GM12878 (cell line): ENCODE data around the gene SYNPO2L. TPM values are rescaled to one million over a fixed set of nuclear protein-coding genes. Genes with fewer than 3 reads are reported as not detected.

Experiments used
- BACH1 ChIP-seq: fragments of 450-650 bp; IDR thresholded peaks from 2 replicates; pipeline ENCODE4 v1.6.1; 2017; ENCODE audit warnings: mild to moderate bottlenecking, borderline replicate concordance
- CBFB ChIP-seq: IDR thresholded peaks from 2 replicates; pipeline ENCODE4 v1.6.1; 2016; ENCODE audit warnings: antibody characterized with exemption, low read depth
- CHD1 ChIP-seq: IDR thresholded peaks from 2 replicates; pipeline ENCODE4 v1.6.1; 2012; ENCODE audit warnings: low read depth, low read length, improper control_type of control experiment
- EED ChIP-seq: sonication (generic); IDR thresholded peaks from 2 replicates; pipeline ENCODE4 v1.6.1; 2016; ENCODE audit warnings: antibody characterized with exemption, low read depth
- FOXM1 ChIP-seq: IDR thresholded peaks from 2 replicates; pipeline ENCODE4 v1.6.1; 2012; ENCODE audit warnings: low read depth, mild to moderate bottlenecking, inconsistent platforms, low read length, moderate library complexity
- JUND ChIP-seq: IDR thresholded peaks from 2 replicates; pipeline ENCODE4 v1.6.1; 2012; ENCODE audit warnings: low read depth, mild to moderate bottlenecking, low read length, improper control_type of control experiment, moderate library complexity
- MTA2 ChIP-seq: fragments of 450-650 bp; IDR thresholded peaks from 2 replicates; pipeline ENCODE4 v1.6.1; 2016; ENCODE audit warnings: low read depth, mild to moderate bottlenecking, moderate library complexity
- MXI1 ChIP-seq: fragments of 150-350 bp; IDR thresholded peaks from 2 replicates; pipeline ENCODE4 v1.6.1; 2011; ENCODE audit warnings: low read depth, mild to moderate bottlenecking, inconsistent platforms, low read length, improper control_type of control experiment
- NFIC ChIP-seq: IDR thresholded peaks from 2 replicates; pipeline ENCODE4 v1.6.1; 2012; ENCODE audit warnings: low read depth, mild to moderate bottlenecking, inconsistent platforms, low read length, moderate library complexity
- PML ChIP-seq: IDR thresholded peaks from 2 replicates; pipeline ENCODE4 v1.6.1; 2012; ENCODE audit warnings: low read length, inconsistent platforms
- POLR2A ChIP-seq: IDR thresholded peaks from 2 replicates; pipeline ENCODE4 v1.6.1; 2011; ENCODE audit warnings: low read depth, mild to moderate bottlenecking, low read length
- POLR2AphosphoS5 ChIP-seq: IDR thresholded peaks from 2 replicates; pipeline ENCODE4 v1.6.1; 2011; ENCODE audit warnings: mild to moderate bottlenecking, low read length, inconsistent platforms
- RAD51 ChIP-seq: fragments of 450-650 bp; IDR thresholded peaks from 2 replicates; pipeline ENCODE4 v1.6.1; 2016; ENCODE audit warnings: moderate library complexity, mild to moderate bottlenecking, inconsistent platforms
- RB1 ChIP-seq: fragments of 450-650 bp; formaldehyde crosslinking; IDR thresholded peaks from 2 replicates; pipeline ENCODE4 v1.6.1; 2017; ENCODE audit warnings: mild to moderate bottlenecking, borderline replicate concordance
- SMAD1 ChIP-seq: fragments of 450-650 bp; IDR thresholded peaks from 2 replicates; pipeline ENCODE4 v1.6.1; 2018; ENCODE audit warnings: mild to moderate bottlenecking, low read depth; ENCODE audit not compliant: partially characterized antibody
- STAT1 ChIP-seq: fragments of 450-650 bp; conservative IDR thresholded peaks from 2 replicates; pipeline ENCODE4 v1.6.1; 2014; ENCODE audit warnings: antibody characterized with exemption, mild to moderate bottlenecking
- YBX1 ChIP-seq: fragments of 450-650 bp; IDR thresholded peaks from 2 replicates; pipeline ENCODE4 v1.6.1; 2016; ENCODE audit warnings: antibody characterized with exemption
- YY1 ChIP-seq: IDR thresholded peaks from 2 replicates; pipeline ENCODE4 v1.6.1; 2011; ENCODE audit warnings: low read depth, mild to moderate bottlenecking, low read length
- ZNF207 ChIP-seq: fragments of 450-650 bp; IDR thresholded peaks from 2 replicates; pipeline ENCODE4 v1.6.1; 2014; ENCODE audit warnings: antibody characterized with exemption, mild to moderate bottlenecking, borderline replicate concordance
- ZNF622 ChIP-seq: fragments of 450-650 bp; IDR thresholded peaks from 2 replicates; pipeline ENCODE4 v1.6.1; 2017; ENCODE audit warnings: mild to moderate bottlenecking, inconsistent platforms
- polyA plus RNA-seq, 11 experiments: library from polyadenylated mRNA; depleted of rRNA in 4 of 11; unstranded in 6 of 11; stranded (reverse) in 5 of 11; fragments of >200 nt; fragmentation: Nextera tagmentation in 4 of 11; fragmentation: Illumina TruSeq in 1 of 11; extraction: Ambion mirVana in 4 of 11; extraction: Trizol in 1 of 11; gene quantifications; 1 replicate in 1 of 11; 2 replicates in 10 of 11; pipeline versions ENCODE4 v1.2.1 to v1.2.3, GENCODE V29; 2011 to 2016; ENCODE audit warnings: inconsistent platforms in 2 of 11, missing spikeins in 2 of 11, low read depth in 1 of 11
- total RNA-seq, 4 experiments: library from RNA; depleted of rRNA in 3 of 4; stranded (reverse); fragments of >200 nt in 3 of 4; fragmentation: Illumina TruSeq in 1 of 4; extraction: Trizol in 1 of 4; gene quantifications; 2 replicates each; pipeline versions ENCODE4 v1.2.1 to v1.2.3, GENCODE V29; 2013 to 2021
- TF ChIP-seq, protein P1 (sequence below): IDR thresholded peaks from 2 replicates; pipeline ENCODE4 v1.6.1; 2012; ENCODE audit warnings: low read depth, low read length, improper control_type of control experiment
- TF ChIP-seq, protein P2 (sequence below): fragments of 450-650 bp; IDR thresholded peaks from 2 replicates; pipeline ENCODE4 v1.6.1; 2017; ENCODE audit warnings: low read depth, mild to moderate bottlenecking, moderate library complexity
- TF ChIP-seq, protein P3 (sequence below): IDR thresholded peaks from 2 replicates; pipeline ENCODE4 v1.6.1; 2012; ENCODE audit warnings: mild to moderate bottlenecking, low read depth, low read length
- TF ChIP-seq, protein P4 (sequence below): fragments of 450-650 bp; IDR thresholded peaks from 2 replicates; pipeline ENCODE4 v1.6.1; 2017; ENCODE audit warnings: mild to moderate bottlenecking

Gene SYNPO2L
- total and polyA plus RNA-seq, 10 of the 15 experiments (the other 5 are each of a cell fraction or from before 2014, with no cell fraction given) = 0.01 to 2.3 (median 0.59) TPM

DNA sequence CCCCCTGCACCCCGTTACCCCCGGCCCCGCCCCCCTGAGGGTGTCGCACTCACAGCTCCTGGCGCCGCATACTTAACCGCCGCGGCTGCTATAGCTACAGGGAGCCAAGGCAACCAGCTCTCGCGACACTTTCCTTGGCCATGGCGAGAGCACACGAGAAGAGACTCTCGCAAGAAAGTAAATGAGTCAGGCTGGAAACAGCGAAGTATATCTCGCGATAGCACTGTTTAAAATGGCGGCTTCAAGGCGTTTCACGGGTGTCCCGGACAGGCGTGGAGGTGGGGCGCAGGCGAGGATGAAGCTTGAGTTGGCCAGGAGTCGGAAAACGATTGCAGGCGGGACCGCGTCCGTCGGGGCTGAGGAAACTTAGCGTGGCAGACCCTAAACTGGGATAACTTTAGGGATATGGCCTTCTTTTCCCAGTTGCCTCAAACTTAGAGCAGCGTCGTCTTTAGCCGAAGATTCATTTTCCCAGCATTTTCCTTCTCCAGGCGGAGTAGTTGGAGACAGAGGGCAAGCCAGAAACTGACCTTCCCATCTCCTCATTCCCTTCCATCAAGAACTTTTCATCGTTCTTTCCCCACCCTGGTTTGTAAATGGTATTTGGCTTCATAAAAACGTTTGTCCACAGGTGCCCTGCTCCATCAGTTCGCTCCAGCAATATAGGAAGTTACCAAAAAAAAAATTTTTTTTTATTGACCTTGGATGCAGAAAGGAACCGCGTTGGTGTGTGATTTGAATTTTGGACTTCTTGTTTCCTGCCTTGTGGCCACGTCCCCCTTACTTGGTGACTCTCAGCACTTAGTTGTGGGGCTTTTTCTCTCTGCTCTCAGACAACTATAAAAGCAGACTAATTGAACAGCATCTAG lies 29.7 kb downstream of the SYNPO2L start (continued):
- TF ChIP-seq NFIC = no peak
- 0 out of 2 replicates have a peak, but pooled peaks have one; percentile 32 for TF ChIP-seq MTA2
- TF ChIP-seq STAT1 = no peak
- TF ChIP-seq PML = peak; percentile 81
- TF ChIP-seq, protein P1, sequence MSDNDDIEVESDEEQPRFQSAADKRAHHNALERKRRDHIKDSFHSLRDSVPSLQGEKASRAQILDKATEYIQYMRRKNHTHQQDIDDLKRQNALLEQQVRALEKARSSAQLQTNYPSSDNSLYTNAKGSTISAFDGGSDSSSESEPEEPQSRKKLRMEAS = 0 out of 2 replicates have a peak, but pooled peaks have one; percentile 34
- TF ChIP-seq, protein P2, sequence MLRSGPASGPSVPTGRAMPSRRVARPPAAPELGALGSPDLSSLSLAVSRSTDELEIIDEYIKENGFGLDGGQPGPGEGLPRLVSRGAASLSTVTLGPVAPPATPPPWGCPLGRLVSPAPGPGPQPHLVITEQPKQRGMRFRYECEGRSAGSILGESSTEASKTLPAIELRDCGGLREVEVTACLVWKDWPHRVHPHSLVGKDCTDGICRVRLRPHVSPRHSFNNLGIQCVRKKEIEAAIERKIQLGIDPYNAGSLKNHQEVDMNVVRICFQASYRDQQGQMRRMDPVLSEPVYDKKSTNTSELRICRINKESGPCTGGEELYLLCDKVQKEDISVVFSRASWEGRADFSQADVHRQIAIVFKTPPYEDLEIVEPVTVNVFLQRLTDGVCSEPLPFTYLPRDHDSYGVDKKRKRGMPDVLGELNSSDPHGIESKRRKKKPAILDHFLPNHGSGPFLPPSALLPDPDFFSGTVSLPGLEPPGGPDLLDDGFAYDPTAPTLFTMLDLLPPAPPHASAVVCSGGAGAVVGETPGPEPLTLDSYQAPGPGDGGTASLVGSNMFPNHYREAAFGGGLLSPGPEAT = peak; percentile 95
- TF ChIP-seq EED = peak; percentile 41; the same call in 1 of the 2 replicates
- no peak for TF ChIP-seq JUND
- peak; percentile 22; the same call in 1 of the 2 replicates for TF ChIP-seq RB1
- peak; percentile 95 for TF ChIP-seq POLR2A
- peak; percentile 71; the same call in 1 of the 2 replicates for TF ChIP-seq ZNF207
- 0 out of 2 replicates have a peak, but pooled peaks have one; percentile 78 for TF ChIP-seq CHD1
- peak; percentile 95 for TF ChIP-seq POLR2AphosphoS5
- TF ChIP-seq ZNF622 = no peak
- 0 out of 2 replicates have a peak, but pooled peaks have one; percentile 28 for TF ChIP-seq RAD51
- peak; percentile 17 for TF ChIP-seq SMAD1
- TF ChIP-seq, protein P3, sequence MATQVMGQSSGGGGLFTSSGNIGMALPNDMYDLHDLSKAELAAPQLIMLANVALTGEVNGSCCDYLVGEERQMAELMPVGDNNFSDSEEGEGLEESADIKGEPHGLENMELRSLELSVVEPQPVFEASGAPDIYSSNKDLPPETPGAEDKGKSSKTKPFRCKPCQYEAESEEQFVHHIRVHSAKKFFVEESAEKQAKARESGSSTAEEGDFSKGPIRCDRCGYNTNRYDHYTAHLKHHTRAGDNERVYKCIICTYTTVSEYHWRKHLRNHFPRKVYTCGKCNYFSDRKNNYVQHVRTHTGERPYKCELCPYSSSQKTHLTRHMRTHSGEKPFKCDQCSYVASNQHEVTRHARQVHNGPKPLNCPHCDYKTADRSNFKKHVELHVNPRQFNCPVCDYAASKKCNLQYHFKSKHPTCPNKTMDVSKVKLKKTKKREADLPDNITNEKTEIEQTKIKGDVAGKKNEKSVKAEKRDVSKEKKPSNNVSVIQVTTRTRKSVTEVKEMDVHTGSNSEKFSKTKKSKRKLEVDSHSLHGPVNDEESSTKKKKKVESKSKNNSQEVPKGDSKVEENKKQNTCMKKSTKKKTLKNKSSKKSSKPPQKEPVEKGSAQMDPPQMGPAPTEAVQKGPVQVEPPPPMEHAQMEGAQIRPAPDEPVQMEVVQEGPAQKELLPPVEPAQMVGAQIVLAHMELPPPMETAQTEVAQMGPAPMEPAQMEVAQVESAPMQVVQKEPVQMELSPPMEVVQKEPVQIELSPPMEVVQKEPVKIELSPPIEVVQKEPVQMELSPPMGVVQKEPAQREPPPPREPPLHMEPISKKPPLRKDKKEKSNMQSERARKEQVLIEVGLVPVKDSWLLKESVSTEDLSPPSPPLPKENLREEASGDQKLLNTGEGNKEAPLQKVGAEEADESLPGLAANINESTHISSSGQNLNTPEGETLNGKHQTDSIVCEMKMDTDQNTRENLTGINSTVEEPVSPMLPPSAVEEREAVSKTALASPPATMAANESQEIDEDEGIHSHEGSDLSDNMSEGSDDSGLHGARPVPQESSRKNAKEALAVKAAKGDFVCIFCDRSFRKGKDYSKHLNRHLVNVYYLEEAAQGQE = peak; percentile 33; the same call in 1 of the 2 replicates
- peak; percentile 86 for TF ChIP-seq CBFB
- TF ChIP-seq, protein P4, sequence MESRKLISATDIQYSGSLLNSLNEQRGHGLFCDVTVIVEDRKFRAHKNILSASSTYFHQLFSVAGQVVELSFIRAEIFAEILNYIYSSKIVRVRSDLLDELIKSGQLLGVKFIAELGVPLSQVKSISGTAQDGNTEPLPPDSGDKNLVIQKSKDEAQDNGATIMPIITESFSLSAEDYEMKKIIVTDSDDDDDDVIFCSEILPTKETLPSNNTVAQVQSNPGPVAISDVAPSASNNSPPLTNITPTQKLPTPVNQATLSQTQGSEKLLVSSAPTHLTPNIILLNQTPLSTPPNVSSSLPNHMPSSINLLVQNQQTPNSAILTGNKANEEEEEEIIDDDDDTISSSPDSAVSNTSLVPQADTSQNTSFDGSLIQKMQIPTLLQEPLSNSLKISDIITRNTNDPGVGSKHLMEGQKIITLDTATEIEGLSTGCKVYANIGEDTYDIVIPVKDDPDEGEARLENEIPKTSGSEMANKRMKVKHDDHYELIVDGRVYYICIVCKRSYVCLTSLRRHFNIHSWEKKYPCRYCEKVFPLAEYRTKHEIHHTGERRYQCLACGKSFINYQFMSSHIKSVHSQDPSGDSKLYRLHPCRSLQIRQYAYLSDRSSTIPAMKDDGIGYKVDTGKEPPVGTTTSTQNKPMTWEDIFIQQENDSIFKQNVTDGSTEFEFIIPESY = 0 out of 2 replicates have a peak, but pooled peaks have one; percentile 19
- peak; percentile 98 for TF ChIP-seq YY1
- peak; percentile 100 for TF ChIP-seq MXI1
- no peak for TF ChIP-seq YBX1
- TF ChIP-seq FOXM1 = 0 out of 2 replicates have a peak, but pooled peaks have one; percentile 34
- TF ChIP-seq BACH1 = peak; percentile 97
